Activated naive CD4-positive, alpha-beta T cell treated with anti-CD3 and anti-CD28 coated beads for 36 hours (primary cell): ENCODE results near the gene PIK3R1. TPM values are rescaled to one million over a fixed set of nuclear protein-coding genes. Genes with fewer than 3 reads are reported as not detected.

Experiments used
- CTCF ChIA-PET: fragments of 350-600 bp; sonication (Branson Sonifier 250); formaldehyde crosslinking; loops from one replicate; lab custom pipeline; 2021; ENCODE audit warnings: antibody characterized with exemption; lab: Charles Lee
- DNase-seq: peaks from one replicate; pipeline ENCODE4 v3.0.0-alpha.2; 2020
- H3K27ac Mint-ChIP-seq: one replicate; pipeline ENCODE4 v1.8.0; 2021; ENCODE audit warnings: mild to moderate bottlenecking, mixed read lengths
- H3K27me3 Mint-ChIP-seq: one replicate; pipeline ENCODE4 v1.8.0; 2021; ENCODE audit warnings: low read depth, mixed read lengths
- H3K36me3 Mint-ChIP-seq: one replicate; pipeline ENCODE4 v1.8.0; 2021; ENCODE audit warnings: low read depth, mixed read lengths
- H3K4me1 Mint-ChIP-seq: one replicate; pipeline ENCODE4 v1.8.0; 2021; ENCODE audit warnings: low read depth, mixed read lengths
- H3K4me3 Mint-ChIP-seq: one replicate; pipeline ENCODE4 v1.8.0; 2021; ENCODE audit warnings: mild to moderate bottlenecking, moderate library complexity, mixed read lengths
- H3K9me3 Mint-ChIP-seq: one replicate; pipeline ENCODE4 v1.8.0; 2021; ENCODE audit warnings: mixed read lengths
- intact Hi-C: fragments of 100-400 bp; cut with micrococcal nuclease; formaldehyde crosslinking; loops from one replicate; pipeline ENCODE4 v1.15.1; 2023
- total RNA-seq, 2 experiments: library from RNA; stranded (reverse); gene quantifications; one replicate each; pipeline ENCODE4 v1.2.3, GENCODE V29; 2021

The PIK3R1 gene
- total RNA-seq, 2 experiments from 2014 or later, result 28.5 to 31.4 TPM

DNA sequence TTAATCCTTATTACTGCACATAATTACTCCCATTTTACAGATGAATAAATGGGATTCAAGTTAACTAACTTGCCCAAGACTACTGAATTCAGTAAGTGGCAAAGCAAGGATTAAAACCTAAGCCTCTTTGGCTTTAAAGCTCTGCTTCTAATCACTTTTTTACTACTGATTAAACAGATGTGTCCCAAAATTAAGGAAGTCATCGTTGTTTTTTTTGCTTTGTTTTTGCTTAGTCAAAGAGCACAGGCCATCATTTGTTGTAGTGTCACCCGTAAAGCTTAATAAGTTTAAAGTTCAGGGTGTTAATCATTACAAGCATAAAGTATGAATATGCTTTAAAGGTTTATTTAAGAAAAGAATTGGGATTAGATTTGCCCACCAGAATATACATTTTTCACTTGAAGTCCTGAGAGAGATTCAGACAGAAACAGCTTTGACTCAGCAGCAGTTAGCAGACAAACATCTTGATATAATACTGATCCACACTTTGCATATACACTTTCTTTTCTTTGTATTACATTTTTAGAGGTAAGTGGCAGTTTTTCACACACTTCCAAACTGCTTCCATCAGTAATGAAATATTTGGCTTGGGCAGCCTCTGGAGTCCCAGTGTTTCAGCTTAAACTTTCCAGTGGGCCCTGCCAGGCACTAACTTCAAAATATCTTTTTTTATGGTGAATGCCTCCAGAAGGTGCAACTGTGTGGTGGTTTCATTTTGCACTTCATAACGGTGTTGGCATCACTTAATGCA, 52.7 kb downstream of the PIK3R1 start:
- H3K9me3 Mint-ChIP-seq, result no peaks in the 10 kb centered on the region
- no peaks in the 10 kb centered on the region for H3K36me3 Mint-ChIP-seq
- no peaks in the 10 kb centered on the region for H3K27me3 Mint-ChIP-seq
- peak overlapping the region; percentile 18 for H3K4me3 Mint-ChIP-seq
- H3K4me1 Mint-ChIP-seq, result peaks cover 84% of the 10 kb centered on the region
- CTCF ChIA-PET, result interaction anchor here (0.7 to 4.5 kb wide), 7 partner anchors 10 to 191 kb away, joined by 4 to 21 read pairs (median 5); partner anchors contain the start of gene PIK3R1
- intact Hi-C loops, result loop anchor here (1.0 to 5.0 kb wide), 2 partner anchors 25 to 1261 kb away; no protein-coding TSS in a partner anchor
- H3K27ac Mint-ChIP-seq, result peak overlapping the region; percentile 60
- no peak for DNase-seq

DNA sequence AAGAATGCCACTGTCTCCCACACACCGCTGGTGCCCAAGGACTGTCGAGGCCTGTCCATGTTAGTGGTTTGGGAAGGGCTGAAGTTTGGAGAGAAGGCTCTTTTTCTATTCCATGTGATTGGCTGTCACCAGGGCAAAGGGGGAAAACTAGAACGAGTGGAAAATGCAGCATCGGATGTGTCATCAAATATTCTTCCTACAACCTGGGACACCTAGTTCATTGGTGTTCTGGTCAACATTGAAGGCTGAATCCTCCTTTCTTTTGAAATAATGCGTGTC, 53.2 kb downstream of the PIK3R1 start:
- no peak for DNase-seq
- Mint-ChIP-seq H3K4me1 (peaks cover 85% of the 10 kb centered on the region), H3K4me3 (peak overlapping the region; percentile 23), H3K9me3 (no peaks in the 10 kb centered on the region), H3K36me3 (peaks cover 2% of the 10 kb centered on the region), H3K27me3 (no peaks in the 10 kb centered on the region), H3K27ac (peak overlapping the region; percentile 60)
- CTCF ChIA-PET, result interaction anchor here (1.4 to 4.5 kb wide), 3 partner anchors 10 to 18 kb away, joined by 5 to 21 read pairs (median 6); no protein-coding TSS in a partner anchor
- intact Hi-C loops, result loop anchor here (1.0 to 5.0 kb wide), 2 partner anchors 25 to 1261 kb away; no protein-coding TSS in a partner anchor

DNA sequence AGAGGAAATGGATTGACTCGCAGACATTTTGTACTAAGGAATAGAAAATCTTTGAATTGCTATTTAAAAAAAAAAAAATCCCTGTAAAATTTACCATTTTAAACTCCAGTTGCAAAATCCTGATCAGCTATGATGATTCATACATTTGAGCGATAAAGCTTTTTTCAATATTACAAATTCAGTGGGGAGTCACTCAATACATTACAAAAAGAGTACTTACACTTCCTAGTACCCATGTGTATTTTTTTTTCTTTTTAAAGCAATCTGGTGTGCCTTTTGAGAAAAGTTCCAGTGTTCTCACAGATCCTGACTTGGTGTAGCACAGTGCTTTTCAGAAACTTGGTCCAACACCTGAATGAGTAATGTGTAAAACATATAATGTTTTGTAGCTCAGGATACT, 54.3 kb downstream of the PIK3R1 start:
- Mint-ChIP-seq H3K27ac (peak overlapping the region; percentile 30), H3K9me3 (no peaks in the 10 kb centered on the region), H3K4me1 (peaks cover 86% of the 10 kb centered on the region), H3K36me3 (peaks cover 9% of the 10 kb centered on the region), H3K4me3 (no peak overlapping the region), H3K27me3 (no peaks in the 10 kb centered on the region)
- CTCF ChIA-PET, result interaction anchor here (0.7 to 4.5 kb wide), 5 partner anchors 11 to 46 kb away, joined by 3 to 21 read pairs (median 5); no protein-coding TSS in a partner anchor
- DNase-seq, result no peak
- intact Hi-C loops, result loop anchor here (1.0 to 10.0 kb wide), 3 partner anchors 10 to 1263 kb away; no protein-coding TSS in a partner anchor

DNA sequence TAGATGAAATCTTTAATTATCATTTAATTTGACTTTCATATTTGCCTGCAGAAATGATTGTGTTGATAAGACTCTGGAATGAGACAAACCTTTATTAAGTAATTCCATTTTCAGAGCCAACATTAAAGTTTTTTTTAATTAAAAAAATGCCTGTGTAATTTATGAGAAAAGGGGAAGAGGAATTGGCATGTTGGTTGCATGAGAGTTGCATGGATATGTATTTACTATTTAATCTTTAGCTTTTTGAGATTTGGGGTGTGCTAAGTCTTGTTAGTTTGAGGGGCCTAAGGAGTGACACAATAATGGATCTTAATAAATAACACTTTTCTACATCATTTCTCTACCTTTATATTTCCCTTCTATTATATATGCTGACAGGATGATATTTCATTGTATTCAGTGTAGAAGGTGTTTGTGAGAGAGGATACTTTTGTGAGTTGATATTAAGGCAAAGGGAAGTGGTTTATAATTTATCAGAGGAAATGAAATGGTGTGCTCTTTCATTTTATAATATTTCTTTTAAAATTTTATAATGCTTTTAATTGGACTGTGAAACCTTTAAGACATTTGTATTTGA, 54.9 kb downstream of the PIK3R1 start:
- Mint-ChIP-seq H3K4me3 (no peak overlapping the region), H3K4me1 (peaks cover 86% of the 10 kb centered on the region), H3K27ac (no peak overlapping the region), H3K9me3 (no peaks in the 10 kb centered on the region), H3K27me3 (no peaks in the 10 kb centered on the region), H3K36me3 (peaks cover 13% of the 10 kb centered on the region)
- intact Hi-C loops, result loop anchor here (1.0 to 10.0 kb wide), 2 partner anchors 10 to 966 kb away; no protein-coding TSS in a partner anchor
- CTCF ChIA-PET, result interaction anchor here (0.6 to 4.5 kb wide), 12 partner anchors 10 to 1024 kb away, joined by 3 to 21 read pairs (median 4); partner anchors contain the start of gene PIK3R1
- DNase-seq, result no peak

DNA sequence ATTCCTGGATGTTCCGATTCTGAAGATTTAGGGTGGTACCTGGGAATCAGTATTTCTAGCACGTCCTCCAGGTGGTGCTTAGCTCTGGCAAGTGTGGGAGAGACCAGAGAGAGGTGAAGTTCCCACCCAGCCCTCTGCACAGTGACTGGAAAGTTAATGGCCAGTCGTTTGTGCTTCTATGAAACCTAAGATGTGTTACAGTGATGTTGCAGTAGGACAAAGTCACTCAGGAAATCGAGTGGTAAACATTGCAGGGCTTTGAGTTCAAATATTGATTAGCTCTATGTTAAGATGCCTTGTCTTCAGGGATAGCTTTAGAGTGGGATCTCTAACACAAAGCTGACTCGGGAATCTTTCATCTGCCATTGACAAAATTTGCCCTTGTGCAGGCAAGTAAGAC, 55.6 kb downstream of the PIK3R1 start:
- Mint-ChIP-seq H3K27me3 (no peaks in the 10 kb centered on the region), H3K4me1 (peaks cover 86% of the 10 kb centered on the region), H3K4me3 (no peak overlapping the region), H3K9me3 (no peaks in the 10 kb centered on the region), H3K27ac (no peak overlapping the region), H3K36me3 (peaks cover 15% of the 10 kb centered on the region)
- CTCF ChIA-PET, result interaction anchor here (1.2 to 4.5 kb wide), 9 partner anchors 9 to 1024 kb away, joined by 3 to 21 read pairs (median 4); partner anchors contain the start of gene PIK3R1
- intact Hi-C loops, result loop anchor here (10.0 kb wide), 1 partner anchor 966 kb away; no protein-coding TSS in a partner anchor
- no peak for DNase-seq

DNA sequence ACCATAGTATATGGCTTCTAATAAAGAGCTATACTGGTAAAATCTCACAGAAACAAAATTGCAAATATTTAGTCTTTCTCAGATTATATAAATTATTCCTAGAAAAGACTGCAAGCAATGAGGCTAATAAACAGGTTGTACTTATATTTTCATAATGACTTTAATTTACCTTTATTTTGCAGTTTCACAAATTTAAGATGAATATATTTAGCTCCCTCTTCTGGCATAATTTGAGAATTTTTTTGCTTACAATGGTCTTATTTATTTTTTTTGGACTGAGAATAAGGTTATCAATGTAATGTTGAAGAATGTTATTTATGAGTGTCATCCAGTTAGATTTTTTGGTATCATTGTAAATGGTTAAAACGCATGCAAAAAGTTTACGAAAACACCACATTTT, 56.7 kb downstream of the PIK3R1 start:
- intact Hi-C loops, result loop anchor here (1.0 to 10.0 kb wide), 2 partner anchors 967 to 1026 kb away; no protein-coding TSS in a partner anchor
- Mint-ChIP-seq H3K4me3 (no peak overlapping the region), H3K27ac (peak overlapping the region; percentile 36), H3K36me3 (peaks cover 23% of the 10 kb centered on the region), H3K9me3 (no peaks in the 10 kb centered on the region), H3K4me1 (peaks cover 82% of the 10 kb centered on the region), H3K27me3 (no peaks in the 10 kb centered on the region)
- CTCF ChIA-PET, result interaction anchor here (0.7 to 4.5 kb wide), 7 partner anchors 11 to 177 kb away, joined by 3 to 21 read pairs (median 6); no protein-coding TSS in a partner anchor
- no peak for DNase-seq

DNA sequence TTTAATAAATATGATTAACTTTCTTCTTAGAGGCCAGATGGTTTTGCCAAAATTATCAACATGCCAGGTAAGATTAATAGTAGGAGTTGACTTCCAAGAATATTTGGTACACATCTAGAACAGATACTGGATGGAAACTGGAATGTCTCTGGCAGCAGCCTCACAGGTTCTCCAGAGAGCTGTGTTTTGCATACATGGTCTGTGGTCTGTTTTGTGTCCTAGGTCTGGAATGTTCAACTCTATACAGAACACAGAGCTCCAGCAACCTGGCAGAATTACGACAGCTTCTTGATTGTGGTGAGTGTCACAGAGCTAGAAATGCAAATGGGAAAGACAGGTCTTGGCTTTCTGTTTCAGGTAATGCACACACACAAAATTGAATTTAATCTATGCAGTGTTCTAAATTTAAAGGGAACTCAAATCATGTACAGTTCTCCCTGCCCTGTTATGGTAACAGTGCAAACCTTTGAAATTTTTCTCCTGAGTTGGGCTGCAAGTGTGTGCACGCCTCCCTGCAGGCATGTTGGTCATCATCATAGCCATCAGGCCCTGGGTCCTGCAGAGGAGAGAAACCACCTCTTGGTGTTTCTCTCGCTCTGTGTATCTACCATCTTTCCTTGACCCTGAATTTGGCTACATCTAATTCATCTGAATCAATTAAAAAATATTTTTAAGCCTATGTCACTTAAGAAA, 58.3 kb downstream of the PIK3R1 start:
- no peak for DNase-seq
- CTCF ChIA-PET, result interaction anchor here (0.6 to 1.6 kb wide), 8 partner anchors 11 to 1028 kb away, joined by 3 to 5 read pairs (median 3); no protein-coding TSS in a partner anchor
- intact Hi-C loops, result loop anchor here (10.0 kb wide), 1 partner anchor 969 kb away; no protein-coding TSS in a partner anchor
- Mint-ChIP-seq H3K4me1 (peaks cover 72% of the 10 kb centered on the region), H3K27ac (peak overlapping the region; percentile 93), H3K36me3 (peaks cover 30% of the 10 kb centered on the region), H3K4me3 (no peak overlapping the region), H3K27me3 (no peaks in the 10 kb centered on the region), H3K9me3 (no peaks in the 10 kb centered on the region)

DNA sequence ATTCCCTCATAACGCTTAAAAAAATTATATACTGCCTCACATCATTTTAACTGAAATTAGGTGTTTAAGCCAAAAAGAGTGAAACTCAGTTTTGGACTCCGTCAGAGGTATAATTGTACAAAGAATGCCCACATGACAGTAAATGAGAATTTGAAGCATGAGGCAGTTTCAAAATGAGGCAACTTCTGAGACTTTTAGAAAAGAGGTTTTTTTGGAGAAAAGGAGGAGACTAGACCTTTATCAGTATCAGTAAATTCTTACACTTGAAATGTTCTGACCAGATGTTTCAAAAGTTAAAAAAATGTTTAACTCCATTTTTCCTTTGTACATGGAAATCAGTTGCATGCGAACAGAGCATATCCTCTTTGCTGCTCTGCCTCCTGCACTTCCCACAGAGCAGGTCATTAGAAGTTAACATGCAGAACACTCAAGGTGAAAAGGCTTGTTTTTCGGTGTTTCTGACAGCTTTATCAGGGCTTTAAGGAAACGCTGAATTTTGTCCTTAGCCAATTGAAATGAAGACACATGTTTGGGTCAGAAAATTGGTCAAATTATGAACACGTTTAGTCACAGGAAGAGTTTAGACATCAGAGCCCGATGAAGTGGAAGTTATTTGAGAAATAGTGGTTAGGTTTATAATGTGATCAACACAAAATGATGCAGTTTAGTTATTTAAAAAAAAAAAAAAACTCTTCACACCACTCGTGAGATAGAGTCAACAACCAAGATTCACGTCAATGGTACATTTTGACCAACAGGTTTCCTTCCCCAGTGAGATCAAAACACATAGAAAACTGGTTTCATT, 59.5 kb downstream of the PIK3R1 start:
- peaks cover 75% of the 10 kb centered on the region for H3K4me1 Mint-ChIP-seq
- H3K27ac Mint-ChIP-seq, result peak overlapping the region; percentile 93
- no peak for DNase-seq
- intact Hi-C loops, result loop anchor here (1.0 to 10.0 kb wide), 4 partner anchors 22 to 970 kb away; partner anchors contain the start of gene PIK3R1
- no peak overlapping the region for H3K4me3 Mint-ChIP-seq
- peaks cover 38% of the 10 kb centered on the region for H3K36me3 Mint-ChIP-seq
- CTCF ChIA-PET, result interaction anchor here (0.7 kb wide), 2 partner anchors 12 to 23 kb away, joined by 3 to 6 read pairs; no protein-coding TSS in a partner anchor
- H3K27me3 Mint-ChIP-seq, result no peaks in the 10 kb centered on the region
- H3K9me3 Mint-ChIP-seq, result no peaks in the 10 kb centered on the region

DNA sequence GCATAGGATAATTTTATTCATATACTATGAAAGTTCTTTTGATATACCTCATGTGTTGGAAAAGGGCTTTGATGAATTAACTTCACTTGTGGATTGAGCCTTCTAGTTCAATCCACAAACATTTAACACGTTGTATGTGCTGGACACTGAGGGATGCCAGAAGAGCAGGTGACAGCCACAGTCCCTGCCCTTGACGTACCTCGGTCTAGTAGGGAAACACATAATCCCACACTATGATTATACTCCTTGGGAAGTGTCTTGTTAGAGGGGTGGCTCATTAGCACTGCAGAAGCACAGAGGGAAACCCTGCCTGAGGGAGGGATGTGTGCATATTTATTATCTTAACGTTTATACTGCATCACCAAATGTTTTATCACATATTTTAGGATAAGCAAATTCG, 61.2 kb downstream of the PIK3R1 start:
- CTCF ChIA-PET, result no interaction called here
- no peaks in the 10 kb centered on the region for H3K27me3 Mint-ChIP-seq
- intact Hi-C loops, result loop anchor here (10.0 kb wide), 1 partner anchor 972 kb away; no protein-coding TSS in a partner anchor
- H3K27ac Mint-ChIP-seq, result no peak overlapping the region
- no peaks in the 10 kb centered on the region for H3K9me3 Mint-ChIP-seq
- H3K4me3 Mint-ChIP-seq, result no peak overlapping the region
- peaks cover 73% of the 10 kb centered on the region for H3K4me1 Mint-ChIP-seq
- DNase-seq, result no peak
- peaks cover 45% of the 10 kb centered on the region for H3K36me3 Mint-ChIP-seq

DNA sequence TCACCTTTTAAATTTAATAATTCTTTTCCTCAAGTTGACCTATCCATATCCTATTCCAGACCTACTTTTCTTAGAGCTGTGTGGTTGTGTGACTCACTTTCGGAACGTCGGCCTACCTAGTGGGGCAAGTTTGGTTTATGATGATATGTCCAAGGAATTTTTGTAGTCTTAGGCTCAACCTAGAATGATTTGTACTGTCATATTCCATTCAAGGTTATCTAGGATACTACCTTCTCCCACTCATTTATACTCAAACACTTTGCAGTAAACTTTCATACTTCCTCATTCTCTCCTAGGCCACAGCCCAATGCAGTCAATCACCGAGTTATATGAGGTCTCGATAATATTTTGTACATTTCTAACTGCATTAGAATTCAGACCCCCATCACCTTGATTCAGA, 61.9 kb downstream of the PIK3R1 start:
- no peak overlapping the region for H3K27ac Mint-ChIP-seq
- no peak for DNase-seq
- CTCF ChIA-PET, result no interaction called here
- H3K27me3 Mint-ChIP-seq, result no peaks in the 10 kb centered on the region
- H3K4me3 Mint-ChIP-seq, result no peak overlapping the region
- intact Hi-C loops, result loop anchor here (10.0 kb wide), 1 partner anchor 973 kb away; no protein-coding TSS in a partner anchor
- H3K9me3 Mint-ChIP-seq, result no peaks in the 10 kb centered on the region
- peaks cover 75% of the 10 kb centered on the region for H3K4me1 Mint-ChIP-seq
- peaks cover 50% of the 10 kb centered on the region for H3K36me3 Mint-ChIP-seq

DNA sequence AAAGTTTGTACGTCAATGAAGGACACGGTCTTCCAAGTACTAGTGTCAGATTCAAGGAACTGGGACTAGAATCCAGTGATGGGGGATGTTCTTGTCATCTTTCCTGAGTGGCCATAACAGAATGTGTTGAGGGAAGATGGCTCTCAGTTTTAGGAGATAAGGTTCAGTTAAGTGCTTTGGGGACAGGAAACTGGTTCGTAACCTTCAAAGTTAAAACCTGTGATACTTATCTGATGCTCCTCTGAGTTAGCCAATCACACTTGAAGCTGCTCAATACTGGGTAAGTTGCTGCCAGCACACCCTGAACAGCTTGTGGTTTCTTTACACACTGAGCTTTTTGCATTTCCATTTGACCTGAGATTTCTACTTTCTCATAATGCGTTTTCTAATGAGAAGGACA, 64.4 kb downstream of the PIK3R1 start:
- Mint-ChIP-seq H3K36me3 (peaks cover 44% of the 10 kb centered on the region), H3K4me3 (peak overlapping the region; percentile 64), H3K27me3 (no peaks in the 10 kb centered on the region), H3K27ac (peak overlapping the region; percentile 97), H3K9me3 (no peaks in the 10 kb centered on the region), H3K4me1 (peaks cover 77% of the 10 kb centered on the region)
- peak; percentile 55 for DNase-seq
- intact Hi-C loops, result loop anchor here (1.0 to 10.0 kb wide), 6 partner anchors 10 to 975 kb away; partner anchors contain the start of gene PIK3R1
- CTCF ChIA-PET, result interaction anchor here (0.6 to 1.6 kb wide), 10 partner anchors 9 to 179 kb away, joined by 3 to 8 read pairs (median 4); no protein-coding TSS in a partner anchor
